GM13976 (cell line): ENCODE measurements around the gene GRK6.

Source experiments
- DNase-seq: peaks from one replicate; pipeline ENCODE4 v3.0.0; 2012; ENCODE audit warnings: low spot score
- CTCF ChIP-seq: IDR thresholded peaks from 2 replicates; pipeline ENCODE4 v1.5.1; 2012; ENCODE audit warnings: borderline replicate concordance, mild to moderate bottlenecking; ENCODE audit not compliant: insufficient read depth; ENCODE audit errors: extremely low read depth, missing control alignments, control extremely low read depth
- in situ Hi-C: fragments of 300-500 bp; cut with MboI; formaldehyde crosslinking; loops from one replicate; pipeline ENCODE4 v1.12.0; 2022; ENCODE audit warnings: low sequenced_read_pairs, mixed read lengths, inconsistent platforms; ENCODE audit not compliant: unreplicated experiment

The GRK6 gene

GRCh38 chr5:177396807-177397206 is 29.7 kb upstream of the GRK6 start:
- in situ Hi-C loops, result no loop called here
- DNase-seq, result no peak
- TF ChIP-seq CTCF, result no peak

- in situ Hi-C loops, result no loop called here
- no peak for TF ChIP-seq CTCF
- DNase-seq, result no peak
Observed at GRCh38 chr5:177397875-177398390, 28.5 kb upstream of the GRK6 start.

GRCh38 chr5:177399997-177400868 is 26.2 kb upstream of the GRK6 start, which contains the start of gene PFN3:
Gene PFN3 (minus strand): TSS chr5:177400661. CDS start chr5:177400576, 85 bp downstream.
- TF ChIP-seq CTCF, result no peak
- no peak for DNase-seq
- in situ Hi-C loops, result loop anchor here (10.0 kb wide), 1 partner anchor 55 kb away; no protein-coding TSS in a partner anchor

GRCh38 chr5:177402271-177403043 is 24.0 kb upstream of the GRK6 start:
- in situ Hi-C loops, result loop anchor here (10.0 kb wide), 1 partner anchor 52 kb away; no protein-coding TSS in a partner anchor
- TF ChIP-seq CTCF, result peak; percentile 60
- peak; percentile 79 for DNase-seq

- no peak for TF ChIP-seq CTCF
- in situ Hi-C loops, result loop anchor here (10.0 kb wide), 1 partner anchor 52 kb away; no protein-coding TSS in a partner anchor
- DNase-seq, result peak; percentile 69
Observed at GRCh38 chr5:177403102-177403791, 23.2 kb upstream of the GRK6 start.

GRCh38 chr5:177403792-177404640 is 22.5 kb upstream of the GRK6 start:
- DNase-seq, result peak; percentile 96
- peak; percentile 98 for TF ChIP-seq CTCF
- in situ Hi-C loops, result loop anchor here (10.0 kb wide), 1 partner anchor 51 kb away; no protein-coding TSS in a partner anchor
